Measurements from ENCODE around the gene GM2A.

- no peak for TF ChIP-seq EP300 (IDR thresholded peaks at IDR 0.05; ENCODE audit: low read depth in 2 of 2, low read length in 2 of 2)
- TF ChIP-seq EP300 (CRISPR knock-in tag; IDR thresholded peaks at IDR 0.05; ENCODE audit: borderline replicate concordance): no peak
- no peak for TF ChIP-seq JUN (CRISPR knock-in tag; IDR thresholded peaks at IDR 0.05)
- TF ChIP-seq, protein P1, sequence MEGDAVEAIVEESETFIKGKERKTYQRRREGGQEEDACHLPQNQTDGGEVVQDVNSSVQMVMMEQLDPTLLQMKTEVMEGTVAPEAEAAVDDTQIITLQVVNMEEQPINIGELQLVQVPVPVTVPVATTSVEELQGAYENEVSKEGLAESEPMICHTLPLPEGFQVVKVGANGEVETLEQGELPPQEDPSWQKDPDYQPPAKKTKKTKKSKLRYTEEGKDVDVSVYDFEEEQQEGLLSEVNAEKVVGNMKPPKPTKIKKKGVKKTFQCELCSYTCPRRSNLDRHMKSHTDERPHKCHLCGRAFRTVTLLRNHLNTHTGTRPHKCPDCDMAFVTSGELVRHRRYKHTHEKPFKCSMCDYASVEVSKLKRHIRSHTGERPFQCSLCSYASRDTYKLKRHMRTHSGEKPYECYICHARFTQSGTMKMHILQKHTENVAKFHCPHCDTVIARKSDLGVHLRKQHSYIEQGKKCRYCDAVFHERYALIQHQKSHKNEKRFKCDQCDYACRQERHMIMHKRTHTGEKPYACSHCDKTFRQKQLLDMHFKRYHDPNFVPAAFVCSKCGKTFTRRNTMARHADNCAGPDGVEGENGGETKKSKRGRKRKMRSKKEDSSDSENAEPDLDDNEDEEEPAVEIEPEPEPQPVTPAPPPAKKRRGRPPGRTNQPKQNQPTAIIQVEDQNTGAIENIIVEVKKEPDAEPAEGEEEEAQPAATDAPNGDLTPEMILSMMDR (CRISPR knock-in tag; IDR thresholded peaks at IDR 0.05): no peak
- no peak for TF ChIP-seq ZNF101 (CRISPR knock-in tag; IDR thresholded peaks at IDR 0.05; ENCODE audit: borderline replicate concordance, low read depth)
Observed at GRCh38 chr5:151237685-151238084, 15.3 kb upstream of the GM2A start.
